GM10266 (cell line): Measurements from ENCODE around the gene DNM1.

Source experiments
- DNase-seq: peaks from one replicate; pipeline ENCODE4 v3.0.0; 2012; ENCODE audit errors: extremely low spot score
- TF ChIP-seq, protein P1 (sequence below): IDR thresholded peaks from 2 replicates; pipeline ENCODE4 v1.5.1; 2012; ENCODE audit warnings: mild to moderate bottlenecking, low read depth; ENCODE audit not compliant: control insufficient read depth, insufficient read depth; ENCODE audit errors: missing control alignments

DNM1 gene

DNA sequence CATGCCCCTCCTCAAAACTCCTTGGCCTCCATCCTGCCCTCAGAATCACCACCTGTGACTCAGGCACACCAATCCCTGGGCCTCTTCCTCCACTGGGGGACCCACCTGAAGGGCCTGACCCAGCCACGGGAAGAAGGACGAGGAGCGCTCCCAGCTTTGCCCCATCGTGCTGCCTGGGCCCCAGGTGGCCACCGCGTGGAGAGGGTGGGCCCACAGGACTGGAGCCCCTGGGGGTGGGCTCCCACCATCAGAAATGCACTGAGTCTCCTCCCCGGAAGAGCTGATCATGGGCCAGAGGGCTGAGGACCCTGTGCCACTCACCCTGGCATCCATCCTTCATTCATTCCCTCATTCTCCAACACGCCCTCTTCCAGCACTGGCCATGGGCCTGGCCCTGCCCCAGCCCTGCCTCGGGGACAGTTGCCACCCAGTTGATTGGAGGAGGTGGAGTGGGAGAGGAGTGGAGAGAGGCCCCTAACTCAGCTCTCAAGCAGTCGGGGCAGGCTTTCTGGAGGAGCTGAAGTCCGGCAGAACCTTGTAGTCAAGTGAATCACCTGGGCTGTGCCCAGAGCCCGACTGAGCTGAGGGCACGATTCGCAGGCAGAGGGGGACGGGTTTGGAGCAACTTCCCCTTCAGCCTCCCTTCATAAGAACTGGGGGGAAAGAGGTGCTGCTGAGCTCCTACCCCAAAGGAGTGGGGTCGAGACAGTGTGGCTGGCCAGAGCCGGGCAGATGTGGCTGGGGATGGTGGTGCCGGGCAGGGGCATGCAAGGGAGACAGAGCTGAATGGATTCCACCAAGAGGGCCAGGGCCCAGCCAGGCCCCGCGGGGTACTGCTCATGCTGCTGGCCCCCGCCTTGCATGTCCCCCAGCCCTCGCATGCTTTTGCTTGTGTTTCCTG is 29.6 kb downstream of the DNM1 start:
- TF ChIP-seq, protein P1, sequence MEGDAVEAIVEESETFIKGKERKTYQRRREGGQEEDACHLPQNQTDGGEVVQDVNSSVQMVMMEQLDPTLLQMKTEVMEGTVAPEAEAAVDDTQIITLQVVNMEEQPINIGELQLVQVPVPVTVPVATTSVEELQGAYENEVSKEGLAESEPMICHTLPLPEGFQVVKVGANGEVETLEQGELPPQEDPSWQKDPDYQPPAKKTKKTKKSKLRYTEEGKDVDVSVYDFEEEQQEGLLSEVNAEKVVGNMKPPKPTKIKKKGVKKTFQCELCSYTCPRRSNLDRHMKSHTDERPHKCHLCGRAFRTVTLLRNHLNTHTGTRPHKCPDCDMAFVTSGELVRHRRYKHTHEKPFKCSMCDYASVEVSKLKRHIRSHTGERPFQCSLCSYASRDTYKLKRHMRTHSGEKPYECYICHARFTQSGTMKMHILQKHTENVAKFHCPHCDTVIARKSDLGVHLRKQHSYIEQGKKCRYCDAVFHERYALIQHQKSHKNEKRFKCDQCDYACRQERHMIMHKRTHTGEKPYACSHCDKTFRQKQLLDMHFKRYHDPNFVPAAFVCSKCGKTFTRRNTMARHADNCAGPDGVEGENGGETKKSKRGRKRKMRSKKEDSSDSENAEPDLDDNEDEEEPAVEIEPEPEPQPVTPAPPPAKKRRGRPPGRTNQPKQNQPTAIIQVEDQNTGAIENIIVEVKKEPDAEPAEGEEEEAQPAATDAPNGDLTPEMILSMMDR: no peak
- no peak for DNase-seq

DNA sequence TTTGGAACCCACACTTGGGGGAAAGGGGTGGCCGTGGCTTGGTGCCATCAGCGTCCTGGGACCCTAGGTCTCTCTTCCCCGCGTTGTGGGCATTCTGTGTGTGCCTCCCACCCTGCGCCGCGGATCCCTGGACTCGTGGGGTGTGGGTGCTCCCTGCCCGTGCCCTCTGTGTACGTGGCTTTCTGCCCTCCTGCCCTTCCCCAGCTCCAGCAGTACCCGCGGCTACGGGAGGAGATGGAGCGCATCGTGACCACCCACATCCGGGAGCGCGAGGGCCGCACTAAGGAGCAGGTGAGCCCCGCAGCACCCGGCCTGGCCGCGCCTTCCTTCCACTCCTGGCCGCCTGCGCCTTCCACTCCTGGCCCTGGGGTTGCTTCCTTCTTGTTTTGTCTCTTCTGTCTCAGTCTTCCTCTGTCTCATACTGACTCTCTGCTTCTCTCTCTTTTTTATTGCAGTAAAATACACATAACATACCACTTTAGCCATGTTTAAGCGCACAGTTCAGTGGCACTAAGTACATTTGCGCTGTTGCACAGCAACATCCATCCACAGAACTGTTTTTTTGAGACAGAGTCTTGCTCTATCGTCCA is 30.7 kb downstream of the DNM1 start:
- DNase-seq: no peak
- TF ChIP-seq, protein P1: no peak

DNA sequence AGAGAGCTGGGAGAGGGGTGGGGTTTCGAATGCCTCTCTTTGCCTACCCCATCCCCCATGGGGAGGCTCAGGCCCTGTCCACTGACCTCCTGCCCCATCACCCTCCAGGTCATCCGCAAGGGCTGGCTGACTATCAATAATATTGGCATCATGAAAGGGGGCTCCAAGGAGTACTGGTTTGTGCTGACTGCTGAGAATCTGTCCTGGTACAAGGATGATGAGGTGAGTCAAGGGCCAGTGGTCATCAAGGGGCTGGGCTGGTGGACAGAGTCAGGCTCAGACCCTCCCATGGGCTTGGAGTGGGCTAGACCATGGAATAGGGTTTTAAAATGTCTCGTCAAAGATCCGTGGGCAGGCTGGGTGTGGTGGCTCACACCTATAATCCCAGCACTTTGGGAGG is 38.9 kb downstream of the DNM1 start:
- DNase-seq: no peak
- TF ChIP-seq, protein P1: no peak

DNA sequence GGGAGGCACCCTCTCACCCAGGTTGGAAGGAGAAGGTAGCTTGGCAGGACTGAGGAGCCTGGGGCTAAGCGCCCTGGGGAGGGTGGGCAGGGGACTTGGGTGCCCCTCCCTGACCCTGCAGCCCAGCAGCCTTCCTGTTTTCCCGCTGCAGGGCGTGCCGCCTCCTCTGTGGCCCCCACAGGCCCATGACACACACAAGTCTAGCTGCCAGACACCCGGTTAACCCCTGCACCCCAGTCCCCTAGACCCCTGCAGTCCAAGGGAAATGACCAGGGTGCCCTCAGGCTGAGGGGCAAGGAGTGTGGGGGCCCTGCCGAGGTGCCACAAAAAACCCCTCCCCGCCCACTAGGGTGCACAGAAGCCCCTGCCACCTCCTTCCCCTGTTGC is 39.6 kb downstream of the DNM1 start:
- TF ChIP-seq, protein P1: no peak
- no peak for DNase-seq

DNA sequence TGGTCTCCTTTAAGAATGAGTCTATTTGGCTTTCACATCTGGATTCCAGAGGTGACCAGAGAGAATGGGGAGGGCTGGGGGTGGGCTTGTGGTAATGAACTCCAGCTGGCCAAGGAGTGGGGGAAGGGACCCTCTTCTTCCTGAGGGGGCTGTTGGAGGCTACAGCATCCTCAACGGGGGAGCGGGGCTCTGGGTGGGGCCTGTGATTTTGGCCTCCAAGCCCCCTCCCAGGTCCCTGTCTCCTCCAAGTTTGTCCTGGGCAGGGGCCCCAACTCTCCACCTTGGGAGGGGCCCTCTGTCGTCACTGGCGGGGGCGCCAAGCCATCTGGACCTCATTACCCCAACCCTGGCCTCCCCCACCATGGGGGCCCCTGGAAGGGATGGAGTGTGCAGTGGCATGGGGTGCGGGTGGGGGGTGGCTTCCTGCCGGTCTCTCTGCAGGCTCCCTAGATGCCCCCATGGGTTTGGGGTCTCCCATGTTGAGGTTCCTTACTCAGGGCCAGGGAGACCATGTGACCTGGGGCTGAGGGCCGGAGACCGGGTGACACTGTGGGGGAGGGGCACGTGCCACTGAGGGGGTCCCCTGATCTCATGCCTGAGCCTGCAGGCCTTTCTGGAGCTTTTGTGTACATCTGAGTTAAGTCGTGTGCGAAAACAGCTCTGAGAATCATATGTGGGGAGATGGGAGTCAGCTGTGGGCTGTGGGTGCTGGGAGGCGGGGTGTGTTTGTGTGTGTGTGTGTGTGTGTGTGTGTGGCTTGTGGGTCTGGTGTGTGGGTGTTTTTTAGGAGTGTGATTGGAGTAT is 40.2 kb downstream of the DNM1 start:
- TF ChIP-seq, protein P1: no peak
- DNase-seq: no peak

DNA sequence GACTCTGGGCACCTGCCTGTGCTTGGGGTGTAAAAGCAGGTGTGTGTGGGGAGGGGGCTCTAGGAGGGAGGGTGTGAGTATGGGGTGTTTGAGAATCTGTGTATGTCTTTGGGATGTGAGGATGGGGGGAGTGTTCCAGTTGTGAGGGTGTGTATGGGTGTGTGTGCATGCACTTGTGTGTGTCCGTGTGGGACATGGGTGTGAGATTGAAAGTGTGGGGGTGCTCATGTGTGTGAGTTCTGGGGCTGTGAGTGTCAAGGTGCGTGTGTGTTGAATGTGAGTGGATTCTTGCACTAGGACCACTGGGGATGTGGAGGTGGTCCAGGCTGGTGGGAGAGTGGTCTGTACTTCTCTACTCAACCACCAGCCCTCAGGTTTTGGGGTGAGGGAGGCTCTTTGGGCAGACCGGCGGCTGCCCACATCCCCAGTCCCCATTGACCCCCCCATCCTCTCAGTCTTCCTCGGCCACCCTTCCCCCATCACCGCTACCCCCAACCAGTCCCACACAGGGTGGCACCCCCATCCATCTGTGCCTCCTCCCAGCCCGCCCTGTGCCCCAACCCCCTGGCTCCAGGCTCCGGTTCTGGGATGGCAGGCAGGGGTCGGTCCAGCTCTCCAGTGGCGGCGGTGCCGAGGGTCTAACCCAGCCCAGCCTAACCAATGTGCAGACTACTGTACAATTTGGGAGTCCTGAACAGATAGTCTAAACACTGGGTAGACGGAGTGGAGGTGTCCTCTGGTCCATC is 41.1 kb downstream of the DNM1 start:
- no peak for DNase-seq
- TF ChIP-seq, protein P1: no peak
